ENCODE data around the gene EGLN3.
"Not testable (repeated sequence)": the region's sequence is repeated elsewhere in the genome, so short reads cannot be mapped to it uniquely, and the experiment has no call there.

The EGLN3 gene

GRCh38 chr14:33950320-33951182 is at the start of gene EGLN3:
EGLN3 (minus strand) TSS chr14:33951074; CDS start chr14:33950752, 322 bp downstream.
- peak; percentile 36 to 45 for DNase-seq

- DNase-seq: no peak
Observed at GRCh38 chr14:34000396-34000795, 49.5 kb upstream of the EGLN3 start.

- DNase-seq: no peak
Observed at GRCh38 chr14:33999771-34000291, 49.0 kb upstream of the EGLN3 start.

GRCh38 chr14:33997611-33998010 is 46.7 kb upstream of the EGLN3 start:
- no peak for DNase-seq

- no peak for DNase-seq
Observed at GRCh38 chr14:33996462-33996861, 45.6 kb upstream of the EGLN3 start.

- DNase-seq: no peak
Observed at GRCh38 chr14:33993246-33993645, 42.4 kb upstream of the EGLN3 start.

- no peak for DNase-seq
Observed at GRCh38 chr14:33992274-33993007, 41.6 kb upstream of the EGLN3 start.

GRCh38 chr14:33990790-33991189 is 39.9 kb upstream of the EGLN3 start:
- no peak for DNase-seq

- no peak for DNase-seq
Observed at GRCh38 chr14:33987565-33988080, 36.7 kb upstream of the EGLN3 start.

- DNase-seq: no peak
Observed at GRCh38 chr14:33986804-33987203, 35.9 kb upstream of the EGLN3 start.

GRCh38 chr14:33985242-33985641 is 34.4 kb upstream of the EGLN3 start:
- DNase-seq: no peak

GRCh38 chr14:33979613-33980276 is 28.9 kb upstream of the EGLN3 start:
- DNase-seq: no peak

- no peak for DNase-seq
Observed at GRCh38 chr14:33978892-33979612, 28.2 kb upstream of the EGLN3 start.

GRCh38 chr14:33972583-33973081 is 21.8 kb upstream of the EGLN3 start:
- no peak for DNase-seq

- DNase-seq: not testable (repeated sequence)
Observed at GRCh38 chr14:33969846-33970245, 19.0 kb upstream of the EGLN3 start.

GRCh38 chr14:33968722-33969121 is 17.8 kb upstream of the EGLN3 start:
- no peak for DNase-seq

GRCh38 chr14:33967138-33967537 is 16.3 kb upstream of the EGLN3 start:
- DNase-seq: no peak

- no peak for DNase-seq
Observed at GRCh38 chr14:33966276-33966675, 15.4 kb upstream of the EGLN3 start.

GRCh38 chr14:33964599-33965317 is 13.9 kb upstream of the EGLN3 start:
- DNase-seq: no peak

- DNase-seq: no peak
Observed at GRCh38 chr14:33963892-33964291, 13.0 kb upstream of the EGLN3 start.

- DNase-seq: not testable (repeated sequence)
Observed at GRCh38 chr14:33962466-33962865, 11.6 kb upstream of the EGLN3 start.
